HT-29 (cell line): ENCODE measurements around the gene PSG4. TPM values are rescaled to one million over a fixed set of nuclear protein-coding genes. Genes with fewer than 3 reads are reported as not detected.
A peak's percentile ranks its signal among the peaks of the same experiment; 100 is the strongest.
"Not testable (repeated sequence)": the region's sequence is repeated elsewhere in the genome, so short reads cannot be mapped to it uniquely, and the experiment has no call there.

Experiments used
- DNase-seq: peaks from one replicate; pipeline ENCODE4 v3.0.0-alpha.2; 2015; ENCODE audit warnings: low spot score
- total RNA-seq: library from RNA; depleted of rRNA; stranded (reverse); fragments of >200 nt; shearing (Covaris generic); gene quantifications from 2 replicates; pipeline ENCODE4 v1.2.3, GENCODE V29; 2014; rRNA removed

PSG4 gene
- total RNA-seq, result not detected in 2 replicates

- not testable (repeated sequence) for DNase-seq
Measured at GRCh38 chr19:43205471-43206105, at the start of gene PSG4. TSS of gene PSG4 (minus strand) at chr19:43205638. CDS start at chr19:43205536, 102 bp downstream.

- not testable (repeated sequence) for DNase-seq
Measured at GRCh38 chr19:43251428-43251827, 46.0 kb upstream of the PSG4 start.

- DNase-seq, result not testable (repeated sequence)
Measured at GRCh38 chr19:43250296-43250695, 44.9 kb upstream of the PSG4 start.

- not testable (repeated sequence) for DNase-seq
Measured at GRCh38 chr19:43248635-43249002, 43.2 kb upstream of the PSG4 start.

- DNase-seq, result not testable (repeated sequence)
Measured at GRCh38 chr19:43247243-43247880, 41.9 kb upstream of the PSG4 start.

GRCh38 chr19:43245848-43246247 lies 40.4 kb upstream of the PSG4 start:
- DNase-seq, result not testable (repeated sequence)

- DNase-seq, result not testable (repeated sequence)
Measured at GRCh38 chr19:43242211-43242610, 36.8 kb upstream of the PSG4 start.

- not testable (repeated sequence) for DNase-seq
Measured at GRCh38 chr19:43238213-43238612, 32.8 kb upstream of the PSG4 start.

GRCh38 chr19:43235686-43236085 lies 30.2 kb upstream of the PSG4 start:
- peak; percentile 36 for DNase-seq

- DNase-seq, result peak; percentile 78
Measured at GRCh38 chr19:43229315-43229714, 23.9 kb upstream of the PSG4 start.

- not testable (repeated sequence) for DNase-seq
Measured at GRCh38 chr19:43228730-43229129, 23.3 kb upstream of the PSG4 start.

- DNase-seq, result peak; percentile 16
Measured at GRCh38 chr19:43226986-43227385, 21.5 kb upstream of the PSG4 start.

GRCh38 chr19:43224855-43225253 lies 19.4 kb upstream of the PSG4 start:
- no peak for DNase-seq

GRCh38 chr19:43224201-43224854 lies 18.9 kb upstream of the PSG4 start:
- DNase-seq, result not testable (repeated sequence)

- not testable (repeated sequence) for DNase-seq
Measured at GRCh38 chr19:43221891-43222290, 16.5 kb upstream of the PSG4 start.

- not testable (repeated sequence) for DNase-seq
Measured at GRCh38 chr19:43219136-43219535, 13.7 kb upstream of the PSG4 start.

GRCh38 chr19:43215881-43216280 lies 10.4 kb upstream of the PSG4 start:
- DNase-seq, result not testable (repeated sequence)

GRCh38 chr19:43207991-43208390 lies 2.6 kb upstream of the PSG4 start:
- DNase-seq, result no peak

GRCh38 chr19:43207174-43207573 lies 1.7 kb upstream of the PSG4 start:
- peak; percentile 50 for DNase-seq

- DNase-seq, result not testable (repeated sequence)
Measured at GRCh38 chr19:43203611-43204010, 1.8 kb downstream of the PSG4 start.

- not testable (repeated sequence) for DNase-seq
Measured at GRCh38 chr19:43201891-43202290, 3.5 kb downstream of the PSG4 start.

GRCh38 chr19:43201337-43201801 lies 4.1 kb downstream of the PSG4 start:
- DNase-seq, result not testable (repeated sequence)
